Measurements from ENCODE around the gene SCUBE1. TPM values are rescaled to one million over a fixed set of nuclear protein-coding genes. Genes with fewer than 3 reads are reported as not detected.
A peak's percentile ranks its signal among the peaks of the same experiment; 100 is the strongest.

Gene SCUBE1
- total and polyA plus RNA-seq, 2 of the 8 experiments (the other 6 are each of a cell fraction or from before 2014, with no cell fraction given), result 2.3 to 4.9 TPM

DNA sequence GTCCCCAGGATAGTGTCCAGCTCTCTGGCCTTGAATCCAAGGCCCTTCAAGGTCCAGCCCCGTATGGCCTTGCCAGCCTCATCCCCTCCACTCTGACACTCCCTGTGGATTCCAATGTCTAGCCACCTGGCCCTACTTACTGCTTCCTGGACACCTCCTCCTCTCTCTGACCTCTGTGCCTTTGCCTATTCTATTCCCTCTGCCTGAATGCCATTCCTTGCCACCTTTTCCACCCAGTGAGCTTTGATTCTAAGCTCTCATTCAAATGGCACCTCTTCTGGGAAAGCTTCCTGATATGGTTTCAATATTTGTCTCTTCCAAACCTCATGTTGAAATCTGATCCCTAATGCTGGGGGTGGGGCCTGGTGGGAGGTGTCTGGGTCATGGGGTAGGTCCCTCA lies 124.4 kb downstream of the SCUBE1 start:
- FAIRE-seq (no peak), DNase-seq (ENCODE audit: low read depth in 1 of 2, low spot score in 2 of 2) (no peak)
- no peak overlapping the region for H2AK5ac ChIP-seq (ENCODE audit: low read depth, low read length)
- no peaks in the 10 kb centered on the region for H3K36me3 ChIP-seq (ENCODE audit: control insufficient read depth in 2 of 4, insufficient read depth in 4 of 4, low read length in 3 of 4)
- no peak overlapping the region for H3K14ac ChIP-seq (ENCODE audit: insufficient read length)
- no peak overlapping the region for H3K4me2 ChIP-seq (ENCODE audit: insufficient read depth in 1 of 2, low read depth in 2 of 2, low read length in 2 of 2)
- H3K27ac ChIP-seq (ENCODE audit: low read depth, low read length), result no peak overlapping the region
- H3K9ac ChIP-seq (replicated peaks in 1 of 4; ENCODE audit: extremely low read depth in 1 of 4, low read depth in 3 of 4, low read length in 3 of 4), result no peak overlapping the region
- ChIA-PET POLR2A (ENCODE audit: partially characterized antibody) (no interaction called here), CTCF (ENCODE audit: partially characterized antibody) (interaction anchor here (0.6 to 26.8 kb wide), 6 partner anchors 9 to 1518 kb away, joined by 3 to 388 read pairs (median 8); no protein-coding TSS in a partner anchor)
- H3K4me3 ChIP-seq (ENCODE audit: extremely low read depth in 1 of 4, insufficient read depth in 2 of 4, low read depth in 3 of 4, low read length in 4 of 4), result no peak overlapping the region
- 91% methylated on average over 1 of the region's 1 CpG; no CpG with 5 or more reads in 1 of the 2 experiments for WGBS, 2 experiments (ENCODE audit: extremely low coverage in 1 of 2, insufficient coverage in 1 of 2, insufficient read length in 1 of 2, insufficient replicate concordance in 2 of 2, low coverage in 1 of 2, low lambda C conversion rate in 2 of 2, missing lambda C conversion rate in 1 of 2)
- peaks cover 0 to 15% (median 4%) of the 10 kb centered on the region in 4 experiments; a peak in 4 of 7 replicates for H3K4me1 ChIP-seq (replicated peaks in 1 of 4; ENCODE audit: control insufficient read depth in 3 of 4, insufficient read depth in 4 of 4, low read length in 3 of 4)
- no peaks in the 10 kb centered on the region for H3K79me2 ChIP-seq (ENCODE audit: control insufficient read depth in 1 of 2, insufficient read depth in 2 of 2, low read length in 2 of 2)
- H2BK15ac ChIP-seq (ENCODE audit: low read length), result no peak overlapping the region
- no peaks in the 10 kb centered on the region for H4K20me1 ChIP-seq (replicated peaks in 1 of 2; ENCODE audit: control insufficient read depth in 1 of 2, insufficient read depth in 2 of 2, low read length in 2 of 2)
- no peak overlapping the region for H3K4ac ChIP-seq (replicated peaks; ENCODE audit: insufficient read length, low read depth, low read length)
- no peak overlapping the region for H4K91ac ChIP-seq (replicated peaks; ENCODE audit: insufficient read length, low read length)
- H4K5ac ChIP-seq (ENCODE audit: insufficient read length, low read depth, low read length), result no peak overlapping the region
- no peaks in the 10 kb centered on the region for H3K23me2 ChIP-seq (ENCODE audit: low read depth, low read length)
- no peak overlapping the region for H4K8ac ChIP-seq (ENCODE audit: extremely low read depth, insufficient read depth, low read length)
- H3K9me3 ChIP-seq (ENCODE audit: insufficient read depth in 2 of 2, low read depth in 1 of 2, low read length in 1 of 2), result no peaks in the 10 kb centered on the region
- no peak overlapping the region for H2BK12ac ChIP-seq (ENCODE audit: low read depth, low read length)
- no peak overlapping the region for H2BK120ac ChIP-seq (replicated peaks; ENCODE audit: low read depth, low read length)
- no peak overlapping the region for H2AFZ ChIP-seq (ENCODE audit: low read length)
- no peak overlapping the region for H3K18ac ChIP-seq (ENCODE audit: extremely low read depth, low read length)
- H3K79me1 ChIP-seq (ENCODE audit: low read depth, low read length), result no peaks in the 10 kb centered on the region
- 0 out of 2 replicates have a peak overlapping the region, but pooled peaks have one; percentile 44 for H2BK5ac ChIP-seq (ENCODE audit: low read depth, low read length)
- peaks cover 0 to 2% (median 0%) of the 10 kb centered on the region in 4 experiments; a peak in 1 of 7 replicates for H3K27me3 ChIP-seq (replicated peaks in 1 of 4; ENCODE audit: control insufficient read depth in 3 of 4, extremely low read depth in 1 of 4, insufficient read depth in 3 of 4, low read length in 3 of 4)
- no peak overlapping the region for H3K56ac ChIP-seq (replicated peaks; ENCODE audit: insufficient read length, low read depth, low read length)
- TF ChIP-seq, protein P1, sequence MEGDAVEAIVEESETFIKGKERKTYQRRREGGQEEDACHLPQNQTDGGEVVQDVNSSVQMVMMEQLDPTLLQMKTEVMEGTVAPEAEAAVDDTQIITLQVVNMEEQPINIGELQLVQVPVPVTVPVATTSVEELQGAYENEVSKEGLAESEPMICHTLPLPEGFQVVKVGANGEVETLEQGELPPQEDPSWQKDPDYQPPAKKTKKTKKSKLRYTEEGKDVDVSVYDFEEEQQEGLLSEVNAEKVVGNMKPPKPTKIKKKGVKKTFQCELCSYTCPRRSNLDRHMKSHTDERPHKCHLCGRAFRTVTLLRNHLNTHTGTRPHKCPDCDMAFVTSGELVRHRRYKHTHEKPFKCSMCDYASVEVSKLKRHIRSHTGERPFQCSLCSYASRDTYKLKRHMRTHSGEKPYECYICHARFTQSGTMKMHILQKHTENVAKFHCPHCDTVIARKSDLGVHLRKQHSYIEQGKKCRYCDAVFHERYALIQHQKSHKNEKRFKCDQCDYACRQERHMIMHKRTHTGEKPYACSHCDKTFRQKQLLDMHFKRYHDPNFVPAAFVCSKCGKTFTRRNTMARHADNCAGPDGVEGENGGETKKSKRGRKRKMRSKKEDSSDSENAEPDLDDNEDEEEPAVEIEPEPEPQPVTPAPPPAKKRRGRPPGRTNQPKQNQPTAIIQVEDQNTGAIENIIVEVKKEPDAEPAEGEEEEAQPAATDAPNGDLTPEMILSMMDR (IDR thresholded peaks at IDR 0.05; ENCODE audit: control extremely low read depth in 1 of 3, insufficient read depth in 1 of 3, low read depth in 1 of 3, low read length in 3 of 3), result no peak
- peak; percentile 76 for TF ChIP-seq KDM1A (IDR thresholded peaks at IDR 0.05; ENCODE audit: borderline replicate concordance, low read length)
- no peak for TF ChIP-seq TCF12 (IDR thresholded peaks at IDR 0.05; ENCODE audit: low read depth, low read length)
- TF ChIP-seq RAD21 (IDR thresholded peaks at IDR 0.05 in 1 of 2, conservative IDR thresholded peaks at IDR 0.05 in 1 of 2; ENCODE audit: low read depth in 2 of 2, low read length in 2 of 2), result no peak
- TF ChIP-seq KDM4A (IDR thresholded peaks at IDR 0.05; ENCODE audit: low read depth, low read length, severe bottlenecking), result no peak
- TF ChIP-seq, protein P2, sequence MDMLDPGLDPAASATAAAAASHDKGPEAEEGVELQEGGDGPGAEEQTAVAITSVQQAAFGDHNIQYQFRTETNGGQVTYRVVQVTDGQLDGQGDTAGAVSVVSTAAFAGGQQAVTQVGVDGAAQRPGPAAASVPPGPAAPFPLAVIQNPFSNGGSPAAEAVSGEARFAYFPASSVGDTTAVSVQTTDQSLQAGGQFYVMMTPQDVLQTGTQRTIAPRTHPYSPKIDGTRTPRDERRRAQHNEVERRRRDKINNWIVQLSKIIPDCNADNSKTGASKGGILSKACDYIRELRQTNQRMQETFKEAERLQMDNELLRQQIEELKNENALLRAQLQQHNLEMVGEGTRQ (IDR thresholded peaks at IDR 0.05; ENCODE audit: low read length), result no peak
- H3K23ac ChIP-seq (ENCODE audit: insufficient read length), result no peak overlapping the region
- H2BK20ac ChIP-seq (ENCODE audit: low read length), result no peak overlapping the region
